IPS-NIHi11 (cell line): ENCODE measurements around the gene LARP4B.

Experiments
- DNase-seq: peaks from one replicate; pipeline ENCODE4 v3.0.0; 2012; ENCODE audit warnings: mixed read lengths, low spot score

The LARP4B gene

DNA sequence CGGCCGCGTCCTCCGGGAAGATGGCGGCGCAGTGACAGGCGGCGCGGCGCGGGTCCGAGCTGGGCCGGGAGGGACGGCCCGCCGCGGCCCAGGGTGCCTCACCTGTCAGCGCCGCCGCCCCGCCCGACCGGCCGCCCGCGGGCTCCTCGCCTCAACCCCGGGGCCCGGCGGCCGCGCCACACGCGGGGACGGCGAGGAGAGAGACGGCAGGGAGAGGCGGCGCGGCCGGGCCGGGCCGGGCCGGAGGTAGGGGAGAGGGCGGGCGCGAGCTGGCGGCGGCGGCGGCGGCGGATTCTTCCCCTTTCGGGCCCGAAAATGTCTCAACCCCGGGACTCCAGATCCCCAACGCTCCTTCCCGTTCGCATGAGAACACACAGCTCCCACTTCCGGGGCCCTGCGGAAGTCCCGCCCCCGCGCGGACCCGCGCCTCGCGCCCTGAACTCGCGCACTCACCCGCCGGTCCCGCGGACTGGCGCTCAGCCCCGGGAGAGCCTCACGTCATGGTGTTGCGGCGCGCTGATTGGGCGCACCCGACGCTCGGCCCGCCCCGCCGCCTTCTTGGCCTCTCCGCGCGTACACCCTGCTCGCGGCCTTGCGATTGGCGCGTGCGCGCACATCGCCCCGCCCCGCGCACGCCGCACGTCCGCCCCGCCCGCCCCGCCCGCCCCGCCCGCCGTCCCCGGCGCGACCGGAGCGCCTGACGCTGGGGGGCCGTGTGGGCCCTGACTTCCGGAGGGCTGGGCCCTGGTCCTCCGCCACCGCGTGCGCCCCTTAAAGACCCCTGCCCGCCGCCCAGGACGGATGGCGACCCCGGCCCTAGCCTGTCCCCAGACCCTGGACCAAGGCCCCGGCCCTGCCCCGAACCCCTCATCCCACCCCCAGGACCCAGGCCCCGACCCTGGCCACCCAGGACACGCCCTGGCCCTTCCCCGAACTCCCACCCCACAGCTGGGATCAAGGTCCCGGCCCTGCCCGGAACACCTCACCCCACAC is at the start of gene LARP4B:
TSS of gene LARP4B (minus strand) at position 380 of the 993 bp plus-strand sequence. CDS start 45,984 bp downstream, outside the sequence.
- DNase-seq: peak; percentile 98

DNA sequence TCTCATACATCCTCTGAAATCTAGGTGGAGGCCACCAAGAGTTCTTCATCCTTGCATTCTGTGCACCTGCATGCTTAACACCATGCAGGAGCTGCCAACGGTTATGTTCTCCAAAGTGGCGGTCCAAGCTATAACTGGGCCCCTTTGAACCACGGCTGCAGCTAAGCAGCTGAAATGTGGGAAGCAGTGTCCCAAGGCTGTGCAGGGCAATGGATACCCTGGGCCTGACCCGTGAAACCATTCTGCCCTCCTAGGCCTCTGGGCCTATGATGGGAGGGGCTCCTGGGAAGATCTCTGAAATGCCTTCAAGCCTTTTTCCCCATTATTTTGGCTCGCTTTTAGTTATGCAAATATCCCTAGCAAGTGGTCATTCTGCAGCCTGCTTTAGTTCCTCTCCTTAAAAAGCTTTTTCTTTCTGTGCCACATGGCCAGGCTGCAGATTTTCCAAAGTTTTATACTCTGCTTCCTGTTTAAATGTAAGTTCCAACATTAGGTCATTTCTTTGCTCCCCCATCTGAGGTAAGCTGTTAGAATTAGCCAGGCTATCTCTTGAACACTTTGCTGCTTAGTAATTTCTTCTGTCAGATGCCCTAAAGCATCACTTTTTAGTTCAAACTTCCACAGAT is 49.1 kb upstream of the LARP4B start:
- DNase-seq: no peak

DNA sequence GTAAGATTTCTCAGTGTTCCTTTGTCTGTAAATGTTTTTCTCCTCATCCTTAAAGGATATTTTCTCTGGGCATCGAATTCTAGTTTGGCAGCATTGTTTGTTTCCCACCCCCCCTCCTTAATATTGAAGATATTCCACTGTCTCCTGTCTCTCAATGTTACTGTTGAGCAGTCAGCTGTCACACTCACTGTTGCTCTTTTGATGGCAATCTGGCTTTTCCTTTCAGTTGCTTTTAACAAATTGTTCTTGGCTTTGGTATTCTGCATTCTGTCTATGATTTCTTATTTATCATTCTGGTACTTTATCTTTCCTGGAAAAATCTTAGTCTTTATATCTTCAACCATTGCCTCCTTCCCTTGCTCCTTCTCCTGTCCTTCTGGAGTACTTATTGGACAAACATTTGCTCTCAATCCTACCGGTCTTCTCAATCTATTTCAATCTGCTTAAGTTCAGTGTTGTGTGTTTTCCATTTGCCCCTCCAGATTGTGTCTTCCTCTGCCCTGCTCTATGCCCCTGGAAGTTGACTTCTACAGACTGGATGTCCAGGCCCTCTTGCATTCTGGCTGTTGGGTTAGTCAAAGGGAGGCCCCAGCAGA is 47.4 kb upstream of the LARP4B start:
- no peak for DNase-seq

DNA sequence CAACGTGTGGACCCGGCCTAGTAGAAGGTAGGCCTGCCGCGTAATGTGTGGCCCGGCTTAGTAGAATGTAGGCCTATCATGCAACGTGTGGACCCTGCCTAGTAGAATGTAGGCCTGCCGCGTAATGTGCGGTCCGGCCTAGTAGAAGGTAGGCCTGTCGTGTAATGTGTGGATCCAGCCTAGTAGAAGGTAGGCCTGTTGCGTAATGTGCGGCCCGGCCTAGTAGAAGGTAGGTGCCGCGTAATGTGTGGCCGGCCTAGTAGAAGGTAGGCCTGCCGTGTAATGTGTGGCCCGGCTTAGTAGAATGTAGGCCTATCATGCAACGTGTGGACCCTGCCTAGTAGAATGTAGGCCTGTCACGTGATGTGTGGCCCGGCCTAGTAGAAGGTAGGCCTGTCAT is 44.8 kb upstream of the LARP4B start:
- DNase-seq: no peak

DNA sequence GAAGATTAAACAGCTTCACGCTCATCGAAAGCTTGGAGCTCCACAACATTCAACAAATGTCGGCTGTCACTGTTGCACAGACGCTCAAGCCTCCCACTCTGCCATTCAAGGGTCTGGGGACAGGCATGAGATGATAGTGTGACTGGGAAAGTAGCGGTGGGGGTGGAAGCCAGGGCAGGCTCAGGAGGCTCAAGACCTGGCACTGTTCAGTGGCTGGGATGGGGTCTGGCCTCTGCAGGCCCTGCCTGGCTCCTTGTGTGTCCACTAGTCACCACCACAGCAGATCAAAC is 43.2 kb upstream of the LARP4B start:
- DNase-seq: no peak

DNA sequence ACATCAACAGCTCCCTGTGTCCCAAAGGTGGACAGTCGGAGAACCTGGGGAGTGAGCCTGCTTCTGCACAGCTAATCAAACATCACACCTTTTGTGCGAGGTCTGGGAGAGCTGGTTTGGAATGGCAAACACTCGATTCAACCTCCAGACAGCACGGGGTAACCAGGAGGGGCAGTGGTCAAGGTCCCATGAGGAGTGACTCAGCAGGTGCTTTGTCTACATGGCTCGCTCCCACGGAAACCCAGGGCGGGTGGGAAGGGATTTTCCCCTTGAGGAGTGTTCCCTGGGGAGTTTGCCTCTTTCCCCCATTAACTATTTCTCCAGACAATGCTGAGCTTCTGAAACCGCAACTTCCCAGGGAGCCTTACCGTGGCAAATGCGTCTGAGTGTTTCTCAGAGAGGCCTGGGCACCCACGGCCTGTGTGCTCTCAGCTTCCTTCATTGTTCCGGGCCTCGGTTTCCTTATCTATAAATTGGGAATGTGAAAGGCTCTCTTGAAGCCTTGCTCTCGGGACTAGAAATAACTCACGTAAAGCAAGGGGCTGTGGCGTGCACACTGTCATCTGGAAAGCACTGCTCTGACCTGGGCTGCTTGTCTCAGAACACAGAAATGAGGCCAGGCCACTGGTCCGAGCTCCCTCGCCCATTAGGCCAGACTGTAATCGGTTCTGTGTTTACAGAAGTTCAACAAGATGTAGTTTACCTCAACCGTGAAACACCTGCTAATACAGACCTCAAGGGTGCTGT is 42.7 kb upstream of the LARP4B start:
- no peak for DNase-seq

DNA sequence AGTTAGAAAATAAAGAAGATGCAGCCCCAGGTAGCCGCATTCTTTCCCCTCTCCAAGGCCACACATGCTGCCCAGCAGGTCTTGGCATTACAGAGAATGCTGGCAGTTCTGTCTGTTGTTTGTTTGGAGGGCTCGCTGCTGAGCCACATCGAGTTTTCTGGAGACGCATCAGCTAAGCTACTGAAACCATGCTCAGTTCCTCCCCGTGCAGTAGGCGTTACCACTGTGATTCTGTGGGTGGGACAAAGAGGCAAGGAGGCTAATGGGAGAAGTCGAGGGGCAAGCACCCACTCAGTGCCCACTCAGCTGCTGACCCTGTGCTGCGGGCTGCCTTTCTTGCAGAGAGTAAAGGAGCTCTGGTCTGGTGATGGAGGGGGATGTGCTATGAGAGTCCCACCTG is 41.3 kb upstream of the LARP4B start:
- no peak for DNase-seq

DNA sequence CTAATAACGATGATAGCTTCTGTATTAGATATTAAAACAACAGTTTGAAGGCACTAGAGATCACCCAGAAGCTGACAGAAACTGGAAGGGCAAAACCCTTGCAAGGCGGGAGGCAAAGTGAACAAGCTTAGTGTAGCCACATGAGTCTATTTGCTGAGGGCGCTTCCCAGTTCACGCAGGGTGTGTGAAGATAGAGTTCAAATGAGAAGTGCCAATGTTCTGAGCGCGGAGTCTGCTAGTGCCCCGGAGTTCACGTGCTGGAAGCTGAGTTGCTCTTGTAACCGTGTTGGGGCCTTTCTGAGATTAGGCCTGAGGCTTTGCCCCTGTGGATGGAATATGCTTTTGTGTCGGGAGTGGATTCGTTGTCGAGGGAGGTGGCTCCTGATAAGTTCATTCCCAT is 40.1 kb upstream of the LARP4B start:
- no peak for DNase-seq

DNA sequence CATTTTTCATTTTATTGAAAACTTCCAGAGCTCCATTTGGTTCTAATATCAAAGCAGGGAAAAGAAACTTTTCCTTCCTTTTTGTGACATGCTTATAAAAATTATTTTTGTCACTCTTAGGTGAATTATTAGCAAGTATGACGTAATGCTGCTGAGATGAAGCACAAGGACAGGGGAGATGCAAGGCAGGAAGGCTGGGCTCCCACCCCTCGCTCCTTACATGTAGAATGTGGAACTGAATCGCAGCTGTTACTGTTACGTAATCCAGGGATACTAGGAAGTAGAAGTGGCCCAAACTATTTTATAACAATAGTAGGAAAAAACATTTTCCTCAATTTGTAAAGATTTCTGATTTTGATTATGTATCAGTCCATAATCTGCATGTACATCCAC is 39.6 kb upstream of the LARP4B start:
- no peak for DNase-seq

DNA sequence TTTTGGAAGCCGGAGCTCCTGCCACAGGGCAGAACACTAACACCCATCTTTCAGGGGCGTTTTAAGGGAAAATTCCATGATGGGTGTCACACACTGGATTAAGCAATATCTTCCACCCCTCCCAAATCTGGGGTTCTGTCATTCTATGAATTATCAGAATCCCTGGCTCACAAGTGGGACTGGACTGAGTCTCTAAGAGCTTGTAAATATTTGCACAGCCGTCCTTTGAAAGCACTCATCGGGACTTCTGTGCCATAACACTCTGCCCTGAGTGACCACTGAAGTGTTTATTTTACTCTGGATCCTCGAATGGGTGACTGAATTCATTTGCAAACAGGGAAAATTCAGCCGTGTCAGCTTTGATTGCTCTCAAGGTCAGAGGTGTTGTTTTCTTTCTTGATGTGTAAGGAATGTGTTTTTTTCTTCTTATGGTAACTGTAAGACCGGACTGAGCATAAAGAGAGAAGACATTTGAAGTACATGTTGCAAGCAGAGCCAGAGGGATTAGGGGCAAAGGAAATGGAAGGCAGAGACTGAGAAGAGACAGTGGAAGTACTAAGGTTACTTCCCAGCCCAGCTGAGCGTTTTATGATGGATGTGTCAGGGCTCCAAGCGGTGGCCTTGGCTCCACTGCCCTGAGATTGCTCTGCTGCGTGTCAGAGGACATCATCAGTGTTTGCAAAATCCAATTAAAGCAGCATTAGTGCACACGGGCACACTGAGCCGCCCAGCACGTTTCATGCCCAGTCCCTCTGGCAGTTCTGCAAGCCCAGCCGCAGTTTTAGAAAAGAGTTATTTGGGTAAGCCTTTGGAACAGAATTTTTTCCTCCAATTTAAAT is 39.0 kb upstream of the LARP4B start:
- no peak for DNase-seq

DNA sequence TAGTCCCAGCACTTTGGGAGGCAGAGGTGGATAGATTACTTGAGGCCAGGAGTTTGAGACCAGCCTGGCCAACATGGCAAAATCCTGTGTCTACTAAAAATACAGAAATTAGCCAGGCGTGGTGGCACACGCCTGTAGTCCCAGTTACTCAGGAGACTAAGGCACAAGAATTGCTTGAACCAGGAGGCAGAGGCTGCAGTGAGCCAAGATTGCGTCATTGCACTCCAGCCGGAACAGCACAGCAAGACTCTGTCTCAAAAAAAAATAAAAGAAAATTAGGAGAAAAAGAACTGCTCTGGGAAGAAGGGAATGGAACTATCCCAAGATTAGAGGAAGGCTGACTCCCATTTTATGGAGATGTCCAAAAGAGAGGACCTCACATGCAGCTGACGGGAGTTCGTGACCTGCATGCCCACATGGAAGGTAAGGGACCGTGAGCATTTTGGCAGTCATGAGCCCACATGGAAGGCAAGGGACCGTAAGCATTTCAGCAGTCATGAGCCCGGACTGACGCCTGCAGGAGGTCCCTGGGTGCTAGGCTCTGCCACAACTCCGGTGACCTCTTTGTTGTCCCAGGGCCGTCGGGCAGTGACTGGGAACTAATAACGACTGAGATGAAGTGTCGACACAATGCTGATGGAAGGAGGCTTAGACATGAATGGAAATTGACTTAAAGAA is 38.1 kb upstream of the LARP4B start:
- DNase-seq: no peak

DNA sequence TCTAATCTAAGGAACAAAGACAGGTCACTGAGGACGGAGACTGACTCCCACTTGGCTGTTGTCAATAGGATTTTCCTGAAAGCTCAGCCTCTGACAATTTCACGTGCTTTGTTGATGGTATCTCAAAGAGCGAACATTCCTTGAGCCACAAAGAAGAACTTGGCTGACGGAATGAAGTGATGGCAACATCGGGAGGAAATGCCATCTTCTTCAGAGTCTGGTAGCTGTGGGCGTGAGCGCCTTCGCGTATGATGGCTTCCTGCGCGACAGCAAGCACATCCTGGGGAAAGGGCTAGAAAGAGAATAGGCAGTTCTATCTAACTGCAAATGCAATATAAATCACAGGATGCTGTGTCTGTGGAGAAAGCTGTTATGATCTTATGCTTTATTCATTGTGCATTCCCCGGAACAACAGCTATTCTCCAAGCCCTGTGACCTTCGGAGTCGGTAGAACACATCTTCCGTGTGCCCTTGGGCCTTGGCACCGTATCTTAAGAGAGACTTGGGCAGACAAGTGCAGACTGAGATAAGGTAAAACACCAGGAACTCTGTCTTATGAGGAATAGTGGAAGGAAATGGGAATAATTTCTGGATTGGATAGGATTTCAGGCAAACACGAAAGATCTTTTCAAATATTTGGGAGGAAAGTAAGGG is 37.2 kb upstream of the LARP4B start:
- DNase-seq: no peak

DNA sequence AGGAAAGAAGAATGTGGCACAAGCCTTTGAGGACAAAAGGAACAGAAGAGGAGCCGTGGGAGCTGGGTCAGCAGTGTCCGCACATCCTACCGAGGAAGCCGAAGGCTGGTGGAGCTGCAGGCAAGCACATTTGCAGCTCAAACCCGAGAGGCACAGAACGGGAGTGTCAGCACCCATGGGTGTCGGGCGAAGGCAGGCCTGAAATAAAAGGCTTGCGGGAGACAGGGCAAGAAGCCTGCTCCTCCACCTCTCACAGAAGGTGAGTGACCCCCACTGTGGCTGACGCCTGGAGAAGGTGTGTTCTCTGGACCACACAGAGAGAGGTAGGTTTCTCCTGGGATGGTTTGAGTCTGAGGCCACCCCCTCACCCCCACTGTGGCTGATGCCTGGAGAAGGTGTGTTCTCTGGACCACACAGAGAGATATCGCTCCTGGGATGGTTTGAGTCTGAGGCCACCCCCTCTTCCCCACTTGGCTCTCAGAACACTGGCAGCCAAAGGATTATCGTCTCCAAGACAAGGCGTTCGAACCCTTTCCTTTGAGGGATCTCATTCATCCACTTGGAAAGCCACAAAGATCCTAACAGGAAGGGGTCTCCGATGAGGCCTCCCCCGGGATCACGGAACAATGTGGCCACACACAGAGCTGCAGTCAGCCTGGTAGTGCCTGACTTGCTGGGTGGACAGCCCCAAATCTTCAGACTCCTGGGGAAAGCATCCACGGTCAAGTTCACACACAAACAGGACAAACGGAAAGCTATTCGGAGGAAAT is 35.1 kb upstream of the LARP4B start:
- no peak for DNase-seq

DNA sequence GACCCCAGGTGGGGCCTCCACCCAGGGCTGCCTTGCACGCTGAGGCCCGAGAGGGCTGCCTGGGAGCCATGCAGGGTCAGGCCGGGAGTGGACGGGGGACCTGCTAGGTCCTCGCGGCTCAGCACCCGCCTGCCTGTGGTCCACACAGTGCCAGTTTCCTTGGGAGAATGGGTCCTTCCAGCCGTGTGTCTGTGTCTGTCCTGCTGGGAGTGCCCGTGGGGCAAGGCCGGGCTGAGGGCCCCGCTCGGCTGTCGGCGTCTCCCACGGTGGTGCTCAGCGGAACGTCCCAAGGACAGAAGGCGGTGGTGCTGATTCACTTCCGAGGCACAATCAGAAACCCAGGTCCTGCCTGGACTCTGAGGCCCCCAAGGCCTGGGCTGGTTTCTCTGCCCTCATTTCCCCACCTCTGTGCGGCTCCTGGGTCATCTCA is 33.5 kb upstream of the LARP4B start:
- no peak for DNase-seq

DNA sequence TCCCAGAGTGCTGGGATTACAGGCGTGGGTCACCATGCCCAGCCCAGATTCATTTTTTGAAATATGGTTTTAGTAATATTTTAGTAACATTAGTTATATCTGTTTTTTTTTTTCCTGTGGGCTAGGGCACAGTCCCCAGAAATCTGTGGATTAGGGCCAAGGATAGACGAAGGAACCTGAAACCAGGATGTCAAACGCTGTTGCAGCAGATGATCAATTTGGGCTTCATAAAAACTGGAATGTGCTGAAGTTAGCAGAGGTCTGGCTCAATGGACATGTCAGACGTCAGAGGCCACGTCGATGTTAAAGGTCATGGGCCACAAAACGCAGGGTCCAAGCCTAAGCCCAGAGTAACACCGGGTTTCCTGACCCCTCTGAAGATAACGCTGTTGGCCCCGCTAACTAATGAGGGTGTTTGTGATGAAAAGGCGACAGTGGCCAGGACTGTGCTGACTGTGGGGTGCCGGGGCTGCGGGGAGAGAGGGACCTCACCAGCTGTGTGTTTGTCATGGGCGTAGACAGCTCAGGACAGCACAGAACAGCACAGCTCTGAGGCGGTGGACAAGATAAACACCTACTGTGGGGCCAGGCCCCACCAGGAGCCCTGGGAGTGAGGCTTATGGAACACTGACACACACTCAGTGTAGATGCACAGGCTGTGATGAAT is 32.9 kb upstream of the LARP4B start:
- no peak for DNase-seq

DNA sequence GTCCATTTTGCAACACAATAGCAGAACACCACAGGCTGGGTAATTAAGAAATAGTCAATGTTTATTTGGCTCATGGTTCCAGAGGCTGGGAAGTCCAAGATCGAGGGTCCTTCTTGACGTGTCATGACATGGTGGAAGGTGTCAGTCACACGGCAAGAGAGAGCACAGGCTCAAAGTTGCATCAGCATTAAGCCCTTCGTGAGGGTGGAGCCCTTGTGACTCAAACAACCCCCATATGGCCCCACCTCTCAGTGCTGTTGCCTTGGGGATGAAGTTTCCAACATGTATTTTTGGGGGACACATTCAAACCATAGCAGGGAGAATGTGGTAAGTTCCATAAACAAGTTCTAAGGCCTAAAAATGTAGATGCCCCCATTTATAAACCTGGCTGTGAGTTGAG is 32.1 kb upstream of the LARP4B start:
- no peak for DNase-seq

DNA sequence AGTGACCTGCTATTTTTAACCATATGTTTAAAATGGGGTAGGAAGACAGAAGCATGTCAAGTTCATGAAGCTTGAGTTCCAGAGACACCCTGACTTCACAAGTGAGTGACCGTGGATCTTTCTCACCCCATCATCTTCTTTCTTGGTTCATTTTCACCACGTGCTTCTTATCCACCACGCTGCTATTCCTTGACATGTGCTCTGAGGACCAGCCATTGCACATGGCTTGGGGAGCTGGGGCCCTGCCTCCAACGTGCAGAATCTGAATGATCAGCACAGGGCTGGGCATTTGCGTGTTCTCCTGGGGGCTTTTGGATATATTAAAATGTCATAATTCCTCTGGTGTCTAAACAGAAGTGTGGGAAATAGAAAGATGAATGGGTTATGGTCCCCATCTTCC is 31.7 kb upstream of the LARP4B start:
- DNase-seq: no peak

DNA sequence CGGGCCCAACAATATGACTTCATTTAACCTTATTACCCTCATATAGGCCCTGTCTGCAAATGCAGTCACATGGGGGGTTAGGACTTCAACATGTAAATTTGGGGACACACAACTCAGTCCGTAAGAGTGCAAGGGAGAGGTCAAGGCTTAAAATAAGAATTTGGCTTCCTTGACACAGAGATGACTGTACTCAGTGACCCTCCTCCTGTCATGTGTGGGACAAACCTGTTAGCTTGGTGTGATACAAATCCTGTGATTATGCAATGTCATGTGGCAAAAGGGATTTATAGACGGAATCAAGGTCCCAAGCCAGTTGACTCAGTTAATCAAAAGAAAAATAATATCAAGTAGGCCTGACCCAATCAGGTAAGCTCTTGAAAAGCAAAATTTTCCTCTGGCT is 30.8 kb upstream of the LARP4B start:
- no peak for DNase-seq

DNA sequence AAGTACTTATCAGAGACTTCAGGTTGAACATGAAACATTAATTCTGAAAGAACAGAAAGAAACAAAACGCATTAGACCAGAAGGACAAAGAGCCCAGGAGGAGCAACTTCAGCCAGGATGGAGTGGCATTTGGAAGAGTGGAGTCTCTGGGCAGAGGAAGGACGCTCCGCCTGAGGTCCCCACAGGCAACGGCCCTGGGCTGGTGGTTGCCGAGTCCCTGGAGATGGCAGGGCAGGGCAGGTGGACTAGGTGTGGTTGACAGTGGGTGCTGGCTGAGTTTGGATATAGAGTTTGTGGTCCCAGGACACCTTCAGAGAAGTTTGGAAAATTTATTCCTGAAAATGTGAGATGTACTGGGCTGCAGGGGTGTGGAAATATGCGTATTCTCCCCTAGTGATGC is 27.4 kb upstream of the LARP4B start:
- no peak for DNase-seq
